Globus pallidus (tissue), 1 donor: Measurements from ENCODE around the gene GPR89B.
A peak's percentile ranks its signal among the peaks of the same experiment; 100 is the strongest.
"Not testable (repeated sequence)": the region's sequence is repeated elsewhere in the genome, so short reads cannot be mapped to it uniquely, and the experiment has no call there.

ENCODE experiments used
- DNase-seq: peaks from one replicate; pipeline ENCODE4 v3.0.0-alpha.2; 2015; ENCODE audit warnings: low spot score

Gene GPR89B

DNA sequence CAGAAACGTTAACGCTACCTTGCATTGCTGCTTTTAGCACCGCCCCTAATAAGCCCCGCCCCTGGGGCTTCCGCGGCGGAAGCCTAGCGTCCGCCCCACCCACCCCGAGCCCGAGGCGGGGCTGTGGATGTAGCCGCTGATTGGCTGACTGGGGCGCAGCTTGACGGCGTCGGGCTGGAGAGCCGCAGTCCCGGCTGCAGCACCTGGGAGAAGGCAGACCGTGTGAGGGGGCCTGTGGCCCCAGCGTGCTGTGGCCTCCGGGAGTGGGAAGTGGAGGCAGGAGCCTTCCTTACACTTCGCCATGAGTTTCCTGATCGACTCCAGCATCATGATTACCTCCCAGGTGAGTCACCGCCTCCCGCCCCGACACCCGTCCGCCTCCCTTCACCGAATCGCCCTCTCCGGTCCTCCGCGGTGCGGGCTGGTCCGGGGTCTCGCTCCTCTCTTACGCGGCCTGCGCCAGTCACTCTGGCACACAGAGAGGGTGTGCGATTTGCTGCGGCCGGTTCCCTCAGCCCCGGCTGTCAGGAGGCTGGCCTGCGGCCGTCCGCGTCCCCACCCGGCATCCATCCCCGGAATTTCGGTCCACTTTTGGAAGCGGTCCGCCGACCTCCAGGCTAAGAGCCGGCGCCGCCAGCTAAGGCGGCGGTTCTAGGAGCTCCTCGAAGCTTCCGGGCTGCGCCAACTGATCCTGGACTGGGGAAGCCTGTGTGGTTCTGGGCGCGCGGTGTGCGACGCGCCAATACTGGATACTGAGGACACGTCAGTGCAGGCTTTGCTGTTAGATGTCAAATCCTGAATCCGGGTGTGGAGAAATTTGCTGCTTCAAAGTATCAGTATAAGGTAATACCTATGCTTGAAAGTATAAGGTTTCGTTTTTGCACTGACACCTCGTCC, at the start of gene GPR89B:
Gene GPR89B, plus strand, starts transcription at position 185 of the 897 bp plus-strand sequence. Its CDS starts 117 bp downstream, at position 302.
- DNase-seq, result peak; percentile 83

DNA sequence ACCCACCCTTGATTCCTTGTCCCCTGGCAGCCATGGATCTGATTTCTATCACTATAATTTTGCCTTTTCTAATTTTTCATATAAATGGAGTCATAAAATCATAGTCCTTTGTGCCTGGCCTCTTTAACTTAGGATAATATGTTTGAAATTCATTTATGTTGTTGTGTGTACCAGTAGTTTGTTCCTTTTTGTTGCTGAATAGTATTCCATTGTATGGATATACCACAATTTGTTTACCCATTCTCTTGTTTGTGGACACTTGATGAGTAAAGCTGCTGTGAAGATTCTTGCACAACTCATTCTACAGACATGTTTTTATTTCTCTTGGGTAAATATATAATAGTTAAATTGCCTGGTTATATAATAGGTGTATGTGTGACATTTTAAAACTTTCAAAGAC, 48.3 kb upstream of the GPR89B start:
- DNase-seq, result no peak

DNA sequence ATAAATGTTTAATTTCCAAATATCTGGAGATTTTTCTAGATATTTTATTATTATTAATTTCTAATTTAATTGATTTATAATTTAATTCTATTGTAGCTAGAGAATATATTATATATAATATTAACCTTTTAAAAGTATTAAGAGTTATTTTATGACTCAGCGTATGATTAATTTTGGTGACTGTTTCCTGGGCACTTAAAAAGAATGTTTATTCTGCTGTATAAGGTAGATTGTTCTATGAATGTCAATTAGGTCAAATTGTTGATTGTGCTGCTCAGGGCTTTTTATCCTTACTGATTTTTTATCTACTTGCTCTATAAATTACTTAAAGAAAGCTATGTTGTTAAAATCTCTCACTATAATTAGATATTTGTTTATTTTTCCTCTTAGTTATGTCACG, 45.7 kb upstream of the GPR89B start:
- DNase-seq, result no peak

DNA sequence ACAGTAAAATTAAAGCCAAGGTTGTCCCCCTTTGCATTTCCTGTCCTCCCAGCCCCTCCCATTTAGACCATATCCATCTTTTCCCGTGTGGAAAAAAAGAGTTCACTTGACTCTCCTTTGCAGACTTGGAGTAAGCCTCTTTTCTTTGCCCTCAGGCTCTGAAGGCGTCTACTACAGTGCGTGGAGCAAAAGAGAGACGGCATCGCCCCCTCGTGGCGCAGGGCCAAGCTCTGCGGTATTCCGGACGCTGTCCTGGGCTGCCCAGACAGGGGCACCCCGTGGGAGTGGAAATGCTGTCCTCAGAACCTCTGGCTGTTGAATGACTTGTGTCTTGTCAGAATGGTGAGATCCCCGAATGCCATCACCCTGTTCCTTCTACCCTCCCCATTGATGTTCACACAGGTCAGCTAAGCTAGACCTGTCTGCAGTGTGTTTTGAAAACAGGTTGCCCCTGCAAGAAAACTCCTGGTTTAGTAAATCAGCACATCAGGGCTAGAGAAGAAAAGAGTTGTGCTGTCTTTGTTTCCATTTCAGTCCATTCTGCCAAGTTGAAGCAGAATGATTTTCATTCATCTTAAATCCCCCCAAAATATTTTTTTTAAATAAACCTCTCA, 37.9 kb upstream of the GPR89B start:
- no peak for DNase-seq

DNA sequence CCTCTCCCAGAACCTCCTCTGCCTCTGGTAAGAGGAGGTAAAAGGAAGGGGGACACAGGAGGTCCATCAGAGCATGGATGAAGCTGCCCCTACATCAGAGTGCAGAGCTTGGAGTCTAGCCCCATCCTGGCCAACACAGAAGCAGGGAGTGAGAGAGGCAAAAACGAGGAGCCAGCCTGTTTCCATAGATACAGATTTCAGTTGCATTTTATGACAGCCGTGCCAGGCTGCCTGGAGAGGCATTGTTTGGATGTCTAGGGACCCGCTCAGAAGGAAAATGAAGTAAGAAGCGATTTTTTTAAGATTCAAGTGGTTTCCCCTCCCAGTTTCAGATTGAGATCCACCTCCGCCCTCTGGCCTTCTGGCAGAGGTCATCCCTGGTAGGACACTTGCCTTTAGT, 37.1 kb upstream of the GPR89B start:
- DNase-seq, result no peak

DNA sequence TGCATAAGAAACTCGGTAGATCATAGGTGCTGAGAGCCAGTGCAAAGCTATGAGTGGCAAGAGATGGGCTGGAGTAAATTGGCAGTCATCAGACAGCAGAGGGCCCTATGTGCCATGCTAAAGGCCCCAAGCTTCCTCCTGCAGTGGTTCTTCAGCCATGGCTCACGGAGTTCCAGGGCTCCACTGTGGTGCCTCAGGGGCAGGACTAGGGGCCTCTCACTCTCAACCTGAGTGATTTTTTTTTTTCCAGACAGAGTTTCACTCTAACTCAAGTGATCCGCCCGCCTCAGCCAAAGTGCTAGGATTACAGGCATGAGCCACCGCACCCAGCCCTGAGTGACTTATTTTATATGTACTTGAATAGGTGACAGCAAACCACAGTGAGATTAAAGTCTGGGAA, 36.0 kb upstream of the GPR89B start:
- DNase-seq, result peak; percentile 16

DNA sequence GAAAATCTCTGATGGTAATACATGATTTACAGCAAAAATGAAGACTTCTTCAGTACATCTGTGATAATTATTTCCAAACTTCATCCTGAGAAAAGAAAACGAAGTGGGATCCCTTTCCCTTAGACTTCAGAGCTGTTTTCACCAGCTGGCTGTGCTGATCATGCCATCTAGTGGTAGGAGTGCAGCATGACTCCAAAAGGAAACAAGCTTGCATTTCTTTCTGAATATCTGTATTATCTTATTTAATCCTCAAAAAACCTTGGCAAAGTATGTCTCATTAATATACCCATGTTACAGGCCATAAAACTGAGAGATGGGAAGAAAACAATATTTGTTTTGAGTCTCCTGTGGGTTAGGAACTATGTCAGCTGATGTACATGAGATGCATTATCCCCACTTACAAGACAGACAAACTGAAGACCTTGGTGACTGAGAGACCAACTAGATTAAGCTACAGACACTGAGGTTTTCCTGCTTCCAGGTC, 35.4 kb upstream of the GPR89B start:
- peak; percentile 33 for DNase-seq

DNA sequence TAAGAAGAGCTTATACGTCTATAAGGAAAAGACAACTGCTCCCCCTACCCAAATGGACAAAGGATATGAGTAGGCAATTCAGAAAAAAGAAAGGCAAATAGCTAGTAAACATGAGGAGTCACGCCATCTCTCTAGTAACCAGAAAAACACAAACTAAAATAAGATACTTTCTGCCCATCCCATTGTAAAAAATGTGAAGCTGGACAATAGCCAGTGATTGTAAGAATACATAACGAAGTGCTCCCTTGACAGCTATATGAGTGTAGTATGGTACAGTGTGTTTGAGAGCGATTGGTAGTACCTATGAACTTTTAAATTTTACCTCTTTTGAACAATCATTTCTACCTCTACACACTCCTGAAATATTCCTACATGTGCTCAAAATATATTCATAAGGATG, 33.1 kb upstream of the GPR89B start:
- no peak for DNase-seq

DNA sequence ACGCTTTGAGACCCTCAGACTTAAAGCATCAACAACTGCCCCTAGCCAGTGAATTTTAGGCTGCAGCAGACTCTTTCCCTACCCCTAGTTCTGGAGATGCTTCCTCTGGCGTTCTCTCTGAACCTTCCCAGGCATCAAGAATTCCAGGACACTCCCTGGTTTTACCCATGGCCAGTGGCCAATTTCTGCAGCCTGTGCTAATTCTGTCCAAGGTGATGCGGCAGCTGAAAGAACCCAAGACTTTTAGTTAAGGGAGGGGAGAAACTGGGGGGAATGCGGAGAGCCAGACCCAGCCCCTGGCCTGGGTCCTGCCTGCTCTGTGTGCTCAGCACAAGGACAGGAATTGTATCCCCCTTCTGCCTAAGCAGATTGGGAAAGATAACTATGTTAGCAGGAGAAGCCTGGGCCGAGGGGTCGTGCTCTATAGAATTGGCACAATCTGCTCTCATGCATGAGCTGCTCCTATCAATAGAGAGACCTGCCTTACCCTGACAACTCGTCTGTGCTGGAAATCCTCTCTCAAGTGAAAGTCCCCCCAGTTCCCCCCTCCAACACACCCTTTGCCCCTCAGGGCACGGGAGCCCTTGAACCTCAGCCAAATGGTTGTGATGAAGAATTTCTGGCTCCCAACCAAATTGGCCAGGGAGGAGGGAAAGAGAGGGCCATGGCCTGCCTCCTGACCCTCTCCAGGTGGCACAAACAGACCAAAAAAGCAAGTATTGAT, 31.0 kb upstream of the GPR89B start:
- DNase-seq, result no peak

DNA sequence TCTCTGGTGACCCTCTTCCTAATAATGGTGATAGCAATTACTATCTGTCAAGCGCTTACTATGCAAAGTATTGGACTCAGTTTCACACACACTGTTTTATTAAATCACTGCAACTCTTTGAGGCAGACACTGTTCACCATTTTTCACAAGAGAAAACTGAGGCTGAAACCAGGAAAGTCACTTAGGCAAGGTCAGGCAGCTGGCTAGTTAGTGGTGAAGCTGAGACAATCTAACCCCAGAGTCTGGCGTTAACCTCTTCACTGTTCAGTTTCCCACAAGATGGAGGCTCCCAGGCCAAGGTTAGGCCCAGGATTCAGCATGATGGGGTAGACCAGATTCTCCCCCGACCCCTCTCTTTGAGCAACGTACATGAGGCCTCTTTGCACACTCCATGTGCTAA, 30.4 kb upstream of the GPR89B start:
- DNase-seq, result no peak

DNA sequence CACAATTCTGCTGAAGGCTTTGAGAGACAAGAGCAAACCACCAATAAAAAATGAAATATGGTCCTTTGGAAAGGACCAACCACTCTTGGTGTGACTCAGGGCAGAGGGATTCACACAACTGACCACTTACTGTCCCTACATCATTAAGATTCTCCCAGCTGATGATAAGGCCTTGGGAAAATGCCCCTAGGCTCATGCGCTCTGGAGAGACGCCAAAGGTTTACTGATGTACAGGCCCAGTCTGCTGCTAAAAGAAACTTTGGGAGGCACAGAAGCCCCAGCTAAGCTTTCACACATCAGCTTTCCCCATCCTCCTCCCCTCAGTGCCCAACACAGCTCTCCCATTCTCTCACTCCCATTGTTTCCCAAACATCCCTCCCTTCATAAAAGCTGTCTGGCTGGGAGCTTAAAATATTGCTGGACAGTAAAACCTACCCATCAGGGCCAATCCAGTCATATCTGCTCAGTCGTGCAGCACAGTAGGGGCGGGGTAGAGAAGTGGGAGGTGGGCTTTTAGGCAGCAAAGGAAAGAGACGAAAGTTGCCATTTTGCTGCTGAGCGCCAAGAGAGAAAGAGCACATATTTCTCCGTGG, 25.9 kb upstream of the GPR89B start, which contains the start of gene GJA8:
Gene GJA8, plus strand, starts transcription at position 543 of the 593 bp plus-strand sequence. CDS start 5,161 bp downstream, outside the sequence.
- no peak for DNase-seq

DNA sequence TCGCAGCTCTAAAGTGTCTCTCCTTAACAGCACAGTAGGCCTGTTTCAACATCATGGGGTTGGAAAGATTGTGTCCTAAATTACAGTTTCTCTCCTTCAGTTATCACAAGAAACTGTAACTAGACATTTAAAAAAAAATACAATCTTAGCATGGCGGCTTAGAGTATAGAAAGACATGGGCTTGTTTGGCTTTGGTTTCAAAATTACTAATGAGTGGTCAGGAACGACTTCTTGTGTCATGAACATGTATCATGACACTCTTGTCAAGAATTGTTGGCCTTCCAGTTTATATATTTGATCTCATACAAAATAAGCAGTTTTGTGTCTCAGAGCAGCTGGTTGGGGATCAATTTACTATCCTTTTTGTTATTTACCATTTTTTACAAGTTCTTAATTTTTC, 23.5 kb upstream of the GPR89B start:
- no peak for DNase-seq

DNA sequence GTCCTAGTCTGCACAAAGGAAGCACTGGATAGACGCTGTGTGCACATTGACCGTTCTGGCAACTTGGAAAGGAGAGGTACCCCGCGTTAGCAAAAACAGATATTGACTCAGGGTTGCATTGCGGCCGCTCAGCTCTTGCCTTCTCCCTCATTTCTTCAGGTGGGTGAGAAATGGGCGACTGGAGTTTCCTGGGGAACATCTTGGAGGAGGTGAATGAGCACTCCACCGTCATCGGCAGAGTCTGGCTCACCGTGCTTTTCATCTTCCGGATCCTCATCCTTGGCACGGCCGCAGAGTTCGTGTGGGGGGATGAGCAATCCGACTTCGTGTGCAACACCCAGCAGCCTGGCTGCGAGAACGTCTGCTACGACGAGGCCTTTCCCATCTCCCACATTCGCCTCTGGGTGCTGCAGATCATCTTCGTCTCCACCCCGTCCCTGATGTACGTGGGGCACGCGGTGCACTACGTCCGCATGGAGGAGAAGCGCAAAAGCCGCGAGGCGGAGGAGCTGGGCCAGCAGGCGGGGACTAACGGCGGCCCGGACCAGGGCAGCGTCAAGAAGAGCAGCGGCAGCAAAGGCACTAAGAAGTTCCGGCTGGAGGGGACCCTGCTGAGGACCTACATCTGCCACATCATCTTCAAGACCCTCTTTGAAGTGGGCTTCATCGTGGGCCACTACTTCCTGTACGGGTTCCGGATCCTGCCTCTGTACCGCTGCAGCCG, 20.3 kb upstream of the GPR89B start:
- DNase-seq, result no peak

DNA sequence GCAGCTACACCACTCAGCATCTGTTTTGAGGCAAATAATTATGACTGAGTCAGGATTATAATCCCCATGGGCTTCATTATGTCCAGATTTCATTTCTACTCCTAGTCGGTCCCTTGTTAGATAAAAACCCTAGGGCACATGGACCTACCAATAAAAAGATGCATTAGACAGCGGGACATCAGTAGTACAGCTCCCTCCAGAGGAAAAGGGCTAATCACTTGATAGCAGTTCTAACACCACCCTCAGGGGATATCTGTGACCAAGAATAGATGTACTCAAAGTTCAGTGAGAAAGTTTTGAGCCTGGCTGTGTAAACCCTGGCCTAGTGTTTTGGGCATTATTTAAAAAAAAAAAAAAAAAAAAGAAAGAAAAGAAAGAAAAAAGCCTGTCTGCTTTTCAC, 15.7 kb upstream of the GPR89B start:
- DNase-seq, result no peak

DNA sequence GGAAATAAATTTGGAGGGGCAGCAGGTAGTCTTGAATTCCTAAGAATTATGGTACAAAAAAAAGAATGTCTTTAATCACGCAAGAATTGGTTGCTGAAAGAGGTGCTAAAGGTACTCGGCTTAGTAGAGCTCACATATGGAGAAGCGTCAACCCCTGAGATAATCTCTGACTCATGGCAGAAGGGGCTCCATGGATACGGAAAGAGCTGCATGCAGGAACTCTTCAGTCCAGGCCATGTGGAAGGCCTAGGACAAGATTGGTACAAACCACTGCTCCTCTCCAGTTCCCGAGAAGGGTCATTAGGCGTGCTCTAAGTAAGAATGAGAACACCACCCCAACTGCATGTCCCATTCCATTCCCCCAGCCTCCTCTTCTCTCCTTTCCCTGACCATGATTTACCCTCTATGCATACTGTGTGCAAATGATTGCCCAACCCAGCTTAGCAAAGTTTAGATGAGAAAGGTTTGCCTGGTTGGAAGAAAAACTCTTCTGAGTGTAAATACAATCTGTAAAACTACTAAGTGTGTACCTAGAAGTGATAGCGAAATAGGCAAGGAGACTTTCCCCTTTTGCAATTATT, 14.8 kb upstream of the GPR89B start:
- DNase-seq, result no peak

DNA sequence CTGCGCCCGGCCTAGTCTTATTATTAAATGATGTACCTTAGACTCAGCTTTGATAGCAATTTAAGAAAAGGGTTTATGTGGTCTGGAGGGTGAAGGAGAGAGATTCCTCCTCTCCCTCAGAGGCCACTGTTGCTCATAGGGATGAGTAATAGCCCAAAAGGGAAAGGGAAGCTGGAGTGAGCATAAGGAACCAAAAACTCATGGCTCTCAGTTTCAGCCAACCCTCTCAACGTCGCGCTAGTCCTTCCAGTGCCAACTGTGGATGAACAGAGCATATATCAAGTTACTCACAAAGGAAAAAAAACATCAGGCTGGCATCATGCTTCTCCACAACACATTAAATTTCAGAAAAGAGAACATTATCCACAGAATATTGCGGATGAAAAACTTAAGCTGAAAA, 8.3 kb upstream of the GPR89B start:
- DNase-seq, result no peak

DNA sequence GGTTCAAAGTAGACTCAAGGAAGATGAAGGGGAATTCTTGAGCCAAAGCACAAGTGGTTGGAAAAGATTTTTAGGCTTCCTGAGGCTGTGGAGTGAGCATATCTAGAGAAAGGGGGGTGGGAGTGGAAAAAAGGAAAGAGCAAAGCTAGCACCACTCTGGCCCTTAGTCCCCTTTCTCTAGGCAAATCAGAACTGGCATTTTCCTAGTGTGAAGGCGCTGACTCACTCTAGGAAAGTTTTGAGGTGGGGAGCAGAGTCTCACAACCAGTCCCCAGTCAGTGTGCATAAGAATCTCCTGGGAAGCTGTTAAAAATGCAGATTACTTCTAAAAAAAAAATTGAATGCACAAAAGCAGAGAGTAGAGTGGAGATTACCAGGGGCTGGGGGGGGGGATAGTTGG, 3.4 kb upstream of the GPR89B start:
- no peak for DNase-seq

DNA sequence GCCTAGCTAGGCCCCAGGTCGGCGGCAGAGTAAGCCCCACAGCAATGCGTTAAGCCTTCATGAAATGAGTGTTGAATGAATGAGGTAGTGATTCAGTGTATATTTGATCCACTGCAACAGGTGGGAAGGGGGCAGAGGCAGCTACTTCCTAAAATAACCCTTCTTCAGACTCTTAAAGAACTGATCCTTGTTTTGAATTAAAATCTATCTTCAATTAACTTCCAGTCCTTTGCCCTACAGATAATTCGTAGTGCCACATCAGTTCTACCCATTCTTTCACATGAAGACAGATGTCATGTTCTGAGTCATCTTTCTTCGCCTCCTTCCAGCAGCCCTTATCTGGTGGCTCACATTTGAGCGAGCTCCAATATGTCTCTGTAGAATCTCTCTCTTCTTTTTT, 1.0 kb upstream of the GPR89B start:
- not testable (repeated sequence) for DNase-seq

DNA sequence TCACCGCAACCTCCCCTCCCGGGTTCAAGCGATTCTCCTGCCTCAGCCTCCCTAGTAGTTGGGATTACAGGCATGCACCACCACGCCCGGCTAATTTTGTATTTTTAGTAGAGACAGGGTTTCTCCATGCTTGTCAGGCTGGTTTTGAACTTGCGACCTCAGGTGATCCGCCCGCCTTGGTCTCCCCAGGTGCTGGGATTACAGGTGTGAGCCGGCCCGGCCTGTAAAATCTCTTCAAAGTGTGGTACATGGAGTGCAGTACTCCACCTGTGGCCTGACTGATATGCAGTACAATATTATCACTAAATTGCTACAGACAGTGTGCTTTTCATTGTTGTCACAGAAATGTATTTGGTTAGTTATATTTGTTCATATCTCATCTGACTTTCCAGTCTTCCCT, 531 bp upstream of the GPR89B start:
- DNase-seq, result not testable (repeated sequence)

DNA sequence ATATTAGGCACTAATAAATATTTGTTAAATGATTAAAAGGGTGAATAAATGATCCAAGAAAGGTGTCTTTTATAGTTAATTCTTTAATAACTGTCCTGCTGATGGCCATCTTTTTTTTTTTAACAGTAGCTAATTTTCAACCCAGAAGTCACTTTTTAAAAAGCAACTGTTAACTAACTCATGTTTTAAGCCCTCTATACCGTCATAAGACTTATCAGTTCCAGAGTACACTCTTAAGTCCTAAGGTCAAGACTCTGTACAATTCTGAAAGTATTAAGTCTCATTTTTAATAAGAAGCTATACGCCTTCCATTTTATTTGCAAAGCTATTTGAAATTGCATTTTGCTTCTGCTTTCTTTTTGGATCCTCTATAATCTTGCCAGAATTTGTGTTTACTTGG, 2.9 kb downstream of the GPR89B start:
- not testable (repeated sequence) for DNase-seq

DNA sequence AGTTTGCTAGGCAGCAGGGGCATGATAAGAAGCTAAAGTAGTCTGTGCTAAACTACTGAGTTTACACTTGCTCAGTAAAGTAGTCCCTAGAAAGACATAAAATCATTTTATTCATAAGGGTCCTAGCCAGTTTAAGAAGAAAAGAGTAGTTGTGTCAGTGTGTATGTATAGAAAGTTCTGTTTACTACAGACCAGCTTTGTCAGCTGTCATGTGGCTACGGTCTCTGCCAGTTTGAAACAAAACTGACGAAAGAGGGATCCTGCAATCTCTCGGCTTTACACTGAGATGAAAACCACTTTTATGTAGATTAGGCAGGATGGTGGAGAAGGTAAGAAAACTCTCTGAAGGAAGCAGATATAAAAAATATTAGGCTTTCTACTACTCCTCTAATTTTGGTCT, 7.1 kb downstream of the GPR89B start:
- peak; percentile 1 for DNase-seq
